Measurements from ENCODE around the gene INKA1. TPM values are rescaled to one million over a fixed set of nuclear protein-coding genes. Genes with fewer than 3 reads are reported as not detected.
A peak's percentile ranks its signal among the peaks of the same experiment; 100 is the strongest.

Gene INKA1
- total and polyA plus RNA-seq, 3 experiments from 2014 or later, result 1.1 to 1.7 (median 1.1) TPM

GRCh38 chr3:49787182-49787464 lies 15.9 kb upstream of the INKA1 start:
- Mint-ChIP-seq H3K9me3 (no peaks in the 10 kb centered on the region), H3K4me1 (peaks cover 21 to 52% (median 42%) of the 10 kb centered on the region in 3 donors)
- peaks cover 32% of the 10 kb centered on the region for H3K4me1 ChIP-seq (ENCODE audit: insufficient read depth, low read length)

GRCh38 chr3:49787536-49787935 lies 15.5 kb upstream of the INKA1 start:
- Histone ChIP-seq H3K9me3 (ENCODE audit: low read length) (no peaks in the 10 kb centered on the region), H3K4me1 (ENCODE audit: insufficient read depth, low read length) (peaks cover 29% of the 10 kb centered on the region), H3K36me3 (ENCODE audit: insufficient read depth, low read length) (no peaks in the 10 kb centered on the region), H3K27me3 (ENCODE audit: insufficient read depth, low read length, poor library complexity, severe bottlenecking) (no peaks in the 10 kb centered on the region), H3K4me3 (ENCODE audit: low read length) (no peak overlapping the region), H3K27ac (ENCODE audit: low read depth, low read length) (no peak overlapping the region)
- H3K4me3 Mint-ChIP-seq, result peak overlapping the region in 6 of 7 donors; percentile 59 to 98 (median 94)
- H3K36me3 Mint-ChIP-seq, result peaks cover 0 to 21% (median 2%) of the 10 kb centered on the region in 3 donors
- peaks cover 21 to 48% (median 42%) of the 10 kb centered on the region in 3 donors for H3K4me1 Mint-ChIP-seq
- no peak for DNase-seq
- CTCF ChIA-PET, result interaction anchor here (1.0 to 3.8 kb wide), 4 partner anchors 15 to 51 kb away, joined by 3 to 23 read pairs (median 8); partner anchors contain the start of gene INKA1
- H3K9me3 Mint-ChIP-seq, result no peaks in the 10 kb centered on the region
- H3K27me3 Mint-ChIP-seq, result peaks cover 0 to 2% of the 10 kb centered on the region in 2 donors
- POLR2A ChIA-PET, result interaction anchor here (1.9 kb wide), 1 partner anchor 16 kb away, joined by 18 read pairs; the partner anchor contains the start of gene INKA1
- H3K27ac Mint-ChIP-seq, result peak overlapping the region in 7 of 8 donors; percentile 2 to 99 (median 99)

More at GRCh38 chr3:49787182-49787464, 15.9 kb upstream of the INKA1 start:
- peak overlapping the region; percentile 98 to 100 (median 99) for H3K27ac Mint-ChIP-seq
- Histone ChIP-seq H3K27ac (ENCODE audit: low read depth, low read length) (peak overlapping the region; percentile 95), H3K9me3 (ENCODE audit: low read length) (no peaks in the 10 kb centered on the region), H3K27me3 (ENCODE audit: insufficient read depth, low read length, poor library complexity, severe bottlenecking) (no peaks in the 10 kb centered on the region), H3K4me3 (ENCODE audit: low read length) (peak overlapping the region; percentile 90), H3K36me3 (ENCODE audit: insufficient read depth, low read length) (no peaks in the 10 kb centered on the region)
- POLR2A ChIA-PET, result interaction anchor here (1.9 kb wide), 1 partner anchor 16 kb away, joined by 18 read pairs; the partner anchor contains the start of gene INKA1
- peaks cover 0 to 24% (median 2%) of the 10 kb centered on the region in 3 donors for H3K36me3 Mint-ChIP-seq
- CTCF ChIA-PET, result interaction anchor here (1.0 to 3.8 kb wide), 4 partner anchors 14 to 51 kb away, joined by 3 to 23 read pairs (median 8); partner anchors contain the start of gene INKA1
- H3K4me3 Mint-ChIP-seq, result peak overlapping the region; percentile 93 to 98 (median 94)
- H3K27me3 Mint-ChIP-seq, result peaks cover 0 to 2% of the 10 kb centered on the region in 2 donors
- no peak for DNase-seq

- H3K9me3 ChIP-seq (ENCODE audit: low read length), result no peaks in the 10 kb centered on the region
- peaks cover 0 to 20% (median 2%) of the 10 kb centered on the region in 3 donors for H3K36me3 Mint-ChIP-seq
- peak overlapping the region in 3 of 8 donors; percentile 2 to 99 (median 14) for H3K27ac Mint-ChIP-seq
- peak overlapping the region in 2 of 7 donors; percentile 27 to 59 for H3K4me3 Mint-ChIP-seq
- peaks cover 0 to 2% of the 10 kb centered on the region in 2 donors for H3K27me3 Mint-ChIP-seq
- H3K27ac ChIP-seq (ENCODE audit: low read depth, low read length), result no peak overlapping the region
- H3K27me3 ChIP-seq (ENCODE audit: insufficient read depth, low read length, poor library complexity, severe bottlenecking), result no peaks in the 10 kb centered on the region
- H3K9me3 Mint-ChIP-seq, result no peaks in the 10 kb centered on the region
- peaks cover 28% of the 10 kb centered on the region for H3K4me1 ChIP-seq (ENCODE audit: insufficient read depth, low read length)
- no peak overlapping the region for H3K4me3 ChIP-seq (ENCODE audit: low read length)
- ChIA-PET POLR2A (interaction anchor here (0.9 kb wide), 1 partner anchor 15 kb away, joined by 3 read pairs; the partner anchor contains the start of gene INKA1), CTCF (interaction anchor here (1.0 to 3.8 kb wide), 5 partner anchors 15 to 69 kb away, joined by 3 to 23 read pairs (median 3); partner anchors contain the start of genes AMIGO3 and INKA1)
- peaks cover 21 to 46% (median 42%) of the 10 kb centered on the region in 3 donors for H3K4me1 Mint-ChIP-seq
- H3K36me3 ChIP-seq (ENCODE audit: insufficient read depth, low read length), result no peaks in the 10 kb centered on the region
- no peak for DNase-seq
These were observed 15.0 kb upstream of the INKA1 start for GRCh38 chr3:49788056-49788455.

DNA sequence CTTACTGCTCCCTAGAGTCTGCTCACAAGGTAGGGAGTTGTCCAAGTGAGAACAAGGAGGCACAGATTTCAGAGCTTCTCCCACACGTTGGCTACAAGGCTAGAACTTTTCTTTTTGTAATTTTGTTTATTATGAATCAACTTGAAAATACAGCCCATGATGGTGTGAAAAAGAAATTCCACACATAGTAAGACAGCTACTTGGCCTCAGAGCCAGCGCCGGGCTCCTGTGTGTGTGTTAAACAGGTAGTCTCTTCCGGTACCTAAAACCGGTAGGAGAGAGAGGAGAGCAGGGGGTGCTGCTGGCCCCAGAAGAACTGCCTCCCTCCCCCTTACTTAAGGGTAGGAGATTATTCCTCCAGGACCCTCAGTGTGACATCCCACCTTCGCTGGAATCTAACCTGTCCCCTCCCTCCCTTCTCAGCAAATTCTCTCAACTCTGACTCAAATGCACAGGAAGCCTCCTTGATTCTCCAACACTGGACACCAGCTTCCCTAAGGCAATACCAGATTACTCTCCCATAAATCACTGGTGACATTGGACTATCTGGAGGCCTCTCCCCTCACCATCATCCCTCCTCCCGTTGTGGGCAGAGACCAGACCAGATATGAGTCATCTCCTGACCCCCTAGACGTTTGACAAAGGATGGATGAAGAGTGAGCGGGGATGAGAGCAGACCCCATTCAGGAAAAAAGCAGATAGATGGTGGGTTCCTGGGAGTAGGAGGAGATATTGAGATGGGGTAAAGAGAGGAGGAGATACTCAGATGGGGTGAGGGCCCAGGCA lies 12.2 kb upstream of the INKA1 start:
- Mint-ChIP-seq H3K9me3 (no peaks in the 10 kb centered on the region), H3K27ac (peak overlapping the region in 5 of 8 donors; percentile 13 to 80 (median 71)), H3K36me3 (peaks cover 0 to 3% (median 0%) of the 10 kb centered on the region in 3 donors), H3K4me1 (peaks cover 11 to 21% (median 18%) of the 10 kb centered on the region in 3 donors), H3K27me3 (peaks cover 0 to 2% of the 10 kb centered on the region in 2 donors), H3K4me3 (peak overlapping the region in 1 of 7 donors; percentile 80)
- Histone ChIP-seq H3K36me3 (ENCODE audit: insufficient read depth, low read length) (no peaks in the 10 kb centered on the region), H3K27me3 (ENCODE audit: insufficient read depth, low read length, poor library complexity, severe bottlenecking) (no peaks in the 10 kb centered on the region), H3K4me3 (ENCODE audit: low read length) (no peak overlapping the region), H3K27ac (ENCODE audit: low read depth, low read length) (no peak overlapping the region), H3K9me3 (ENCODE audit: low read length) (no peaks in the 10 kb centered on the region), H3K4me1 (ENCODE audit: insufficient read depth, low read length) (peaks cover 14% of the 10 kb centered on the region)
- CTCF ChIA-PET, result interaction anchor here (1.1 to 1.3 kb wide), 2 partner anchors 12 to 48 kb away, joined by 4 read pairs; partner anchors contain the start of gene INKA1
- POLR2A ChIA-PET, result interaction anchor here (1.3 kb wide), 1 partner anchor 12 kb away, joined by 3 read pairs; the partner anchor contains the start of gene INKA1
- no peak for DNase-seq

GRCh38 chr3:49791571-49791970 lies 11.5 kb upstream of the INKA1 start:
- H3K27ac ChIP-seq (ENCODE audit: low read depth, low read length), result no peak overlapping the region
- Mint-ChIP-seq H3K36me3 (peaks cover 0 to 2% (median 0%) of the 10 kb centered on the region in 3 donors), H3K27me3 (peaks cover 0 to 2% of the 10 kb centered on the region in 2 donors), H3K27ac (no peak overlapping the region), H3K4me3 (peak overlapping the region in 1 of 7 donors; percentile 13), H3K9me3 (no peaks in the 10 kb centered on the region), H3K4me1 (peaks cover 9 to 19% (median 16%) of the 10 kb centered on the region in 3 donors)
- H3K4me1 ChIP-seq (ENCODE audit: insufficient read depth, low read length), result peaks cover 14% of the 10 kb centered on the region
- H3K36me3 ChIP-seq (ENCODE audit: insufficient read depth, low read length), result no peaks in the 10 kb centered on the region
- H3K4me3 ChIP-seq (ENCODE audit: low read length), result no peak overlapping the region
- H3K27me3 ChIP-seq (ENCODE audit: insufficient read depth, low read length, poor library complexity, severe bottlenecking), result no peaks in the 10 kb centered on the region
- H3K9me3 ChIP-seq (ENCODE audit: low read length), result no peaks in the 10 kb centered on the region
- no peak for DNase-seq
- CTCF ChIA-PET, result interaction anchor here (1.3 kb wide), 1 partner anchor 12 kb away, joined by 4 read pairs; the partner anchor contains the start of gene INKA1
- POLR2A ChIA-PET, result interaction anchor here (1.3 kb wide), 1 partner anchor 12 kb away, joined by 3 read pairs; the partner anchor contains the start of gene INKA1

GRCh38 chr3:49792371-49793150 lies 10.5 kb upstream of the INKA1 start:
- ChIA-PET CTCF (no interaction called here), POLR2A (no interaction called here)
- no peaks in the 10 kb centered on the region for H3K36me3 Mint-ChIP-seq
- DNase-seq, result no peak
- H3K27ac ChIP-seq (ENCODE audit: low read depth, low read length), result no peak overlapping the region
- H3K4me3 ChIP-seq (ENCODE audit: low read length), result no peak overlapping the region
- no peaks in the 10 kb centered on the region for H3K27me3 ChIP-seq (ENCODE audit: insufficient read depth, low read length, poor library complexity, severe bottlenecking)
- no peaks in the 10 kb centered on the region for H3K9me3 ChIP-seq (ENCODE audit: low read length)
- no peak overlapping the region for H3K27ac Mint-ChIP-seq
- no peaks in the 10 kb centered on the region for H3K9me3 Mint-ChIP-seq
- H3K36me3 ChIP-seq (ENCODE audit: insufficient read depth, low read length), result no peaks in the 10 kb centered on the region
- no peak overlapping the region for H3K4me3 Mint-ChIP-seq
- H3K4me1 ChIP-seq (ENCODE audit: insufficient read depth, low read length), result peaks cover 5% of the 10 kb centered on the region
- peaks cover 4 to 11% (median 8%) of the 10 kb centered on the region in 3 donors for H3K4me1 Mint-ChIP-seq
- H3K27me3 Mint-ChIP-seq, result peaks cover 0 to 2% of the 10 kb centered on the region in 2 donors

DNA sequence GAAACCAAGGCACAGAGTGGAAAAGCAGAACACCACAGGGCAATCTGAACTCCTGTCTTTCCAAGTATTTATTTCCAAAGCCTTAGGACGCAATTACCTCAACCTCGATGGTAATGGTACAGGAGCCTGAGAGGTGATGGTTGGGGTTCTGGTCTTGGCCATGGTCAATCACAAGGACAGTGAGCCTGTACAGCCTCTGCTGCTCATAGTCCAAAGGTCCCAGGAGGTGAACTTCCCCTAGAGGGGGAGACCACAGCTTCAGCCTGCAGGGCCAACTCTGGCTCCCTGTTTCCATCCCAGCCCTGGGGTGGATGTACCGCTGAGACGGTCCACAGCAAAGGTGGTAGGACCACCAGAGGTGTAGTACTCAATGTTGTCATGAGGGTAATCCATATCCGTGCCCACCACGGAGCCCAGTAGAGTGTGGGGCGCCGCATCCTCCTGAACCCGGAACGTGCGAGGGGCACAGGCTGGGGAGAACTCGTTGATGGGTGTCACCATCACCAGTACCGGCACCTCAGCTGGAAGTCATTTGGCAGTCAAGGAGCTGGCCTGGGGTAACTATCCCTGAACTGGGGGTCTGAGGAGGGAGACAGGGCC lies 9.5 kb upstream of the INKA1 start:
- Histone ChIP-seq H3K27me3 (ENCODE audit: insufficient read depth, low read length, poor library complexity, severe bottlenecking) (no peaks in the 10 kb centered on the region), H3K4me1 (ENCODE audit: insufficient read depth, low read length) (peaks cover 5% of the 10 kb centered on the region), H3K9me3 (ENCODE audit: low read length) (no peaks in the 10 kb centered on the region), H3K27ac (ENCODE audit: low read depth, low read length) (no peak overlapping the region), H3K4me3 (ENCODE audit: low read length) (no peak overlapping the region), H3K36me3 (ENCODE audit: insufficient read depth, low read length) (no peaks in the 10 kb centered on the region)
- peaks cover 0 to 2% of the 10 kb centered on the region in 2 donors for H3K27me3 Mint-ChIP-seq
- no peak overlapping the region for H3K4me3 Mint-ChIP-seq
- no peak for DNase-seq
- peak overlapping the region in 1 of 8 donors; percentile 54 for H3K27ac Mint-ChIP-seq
- no peaks in the 10 kb centered on the region for H3K36me3 Mint-ChIP-seq
- H3K4me1 Mint-ChIP-seq, result peaks cover 4 to 11% (median 8%) of the 10 kb centered on the region in 3 donors
- CTCF ChIA-PET, result no interaction called here
- no peaks in the 10 kb centered on the region for H3K9me3 Mint-ChIP-seq
- POLR2A ChIA-PET, result no interaction called here

Measured in CD8-positive, alpha-beta memory T cell (primary cell).